ENCODE data around the gene CDK19.

DNA sequence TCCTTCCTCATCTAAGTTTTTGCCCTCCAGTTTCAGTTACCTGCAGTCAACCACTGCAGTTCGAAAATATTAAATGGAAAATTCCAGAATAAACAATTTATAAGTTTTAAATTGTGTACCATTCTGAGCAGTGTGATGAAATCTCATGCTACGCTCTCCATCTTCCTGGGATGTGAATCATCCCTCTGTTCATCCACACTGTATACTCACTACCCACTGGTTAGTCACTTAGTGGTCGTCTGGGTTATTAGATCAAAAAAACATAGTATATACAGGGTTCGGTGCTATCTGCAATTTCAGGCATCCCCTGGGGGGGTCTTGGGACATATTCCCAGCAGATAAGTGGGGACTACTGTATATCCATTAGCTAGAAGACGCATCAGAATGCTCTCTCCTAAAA is 186.9 kb downstream of the CDK19 start:
- TF ChIP-seq, protein P1, sequence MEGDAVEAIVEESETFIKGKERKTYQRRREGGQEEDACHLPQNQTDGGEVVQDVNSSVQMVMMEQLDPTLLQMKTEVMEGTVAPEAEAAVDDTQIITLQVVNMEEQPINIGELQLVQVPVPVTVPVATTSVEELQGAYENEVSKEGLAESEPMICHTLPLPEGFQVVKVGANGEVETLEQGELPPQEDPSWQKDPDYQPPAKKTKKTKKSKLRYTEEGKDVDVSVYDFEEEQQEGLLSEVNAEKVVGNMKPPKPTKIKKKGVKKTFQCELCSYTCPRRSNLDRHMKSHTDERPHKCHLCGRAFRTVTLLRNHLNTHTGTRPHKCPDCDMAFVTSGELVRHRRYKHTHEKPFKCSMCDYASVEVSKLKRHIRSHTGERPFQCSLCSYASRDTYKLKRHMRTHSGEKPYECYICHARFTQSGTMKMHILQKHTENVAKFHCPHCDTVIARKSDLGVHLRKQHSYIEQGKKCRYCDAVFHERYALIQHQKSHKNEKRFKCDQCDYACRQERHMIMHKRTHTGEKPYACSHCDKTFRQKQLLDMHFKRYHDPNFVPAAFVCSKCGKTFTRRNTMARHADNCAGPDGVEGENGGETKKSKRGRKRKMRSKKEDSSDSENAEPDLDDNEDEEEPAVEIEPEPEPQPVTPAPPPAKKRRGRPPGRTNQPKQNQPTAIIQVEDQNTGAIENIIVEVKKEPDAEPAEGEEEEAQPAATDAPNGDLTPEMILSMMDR (IDR thresholded peaks at IDR 0.05): no peak
- no peak for TF ChIP-seq POLR2A (IDR thresholded peaks at IDR 0.05)
